SHP77 treated with DMSO at 0.1 percent for 48 hours (cell line): ENCODE measurements around the gene MFNG.

Experiments used
- DNase-seq: peaks from one replicate; lab custom pipeline; 2025; lab: John Stamatoyannopoulos, UW

MFNG gene

GRCh38 chr22:37421468-37421877 lies 64.7 kb downstream of the MFNG start:
- no peak for DNase-seq

- DNase-seq, result no peak
These were observed 65.3 kb downstream of the MFNG start for GRCh38 chr22:37420686-37421467.

- DNase-seq, result no peak
These were observed 66.1 kb downstream of the MFNG start for GRCh38 chr22:37419969-37420685.

- DNase-seq, result no peak
These were observed 66.7 kb downstream of the MFNG start for GRCh38 chr22:37419370-37419968.
